Liver (tissue), 9 donors: Measurements from ENCODE around the gene CADM2. TPM values are rescaled to one million over a fixed set of nuclear protein-coding genes. Genes with fewer than 3 reads are reported as not detected.

Source experiments
- DNase-seq: peaks from one replicate; pipeline ENCODE4 v3.0.0-alpha.2; 2017; ENCODE audit warnings: low spot score
- H3K27ac ChIP-seq, 2 donors: one replicate each; pipeline ENCODE4 v1.7.0; 2013; ENCODE audit warnings: inconsistent platforms in 2 of 2, low read length in 2 of 2, control low read depth in 1 of 2, low read depth in 1 of 2, mild to moderate bottlenecking in 1 of 2
- H3K27me3 ChIP-seq, 4 donors: one replicate each; pipeline versions ENCODE4 v1.6.1 to v1.7.0; 2013; ENCODE audit warnings: low read length in 3 of 4, inconsistent platforms in 1 of 4, mild to moderate bottlenecking in 1 of 4, moderate library complexity in 1 of 4; ENCODE audit not compliant: control insufficient read depth in 4 of 4, insufficient read depth in 4 of 4
- H3K36me3 ChIP-seq, 4 donors: one replicate each; pipeline versions ENCODE4 v1.6.1 to v1.7.0; 2013; ENCODE audit warnings: low read length in 3 of 4, mild to moderate bottlenecking in 3 of 4, low read depth in 1 of 4, moderate library complexity in 1 of 4; ENCODE audit not compliant: control insufficient read depth in 4 of 4, insufficient read depth in 3 of 4
- H3K4me1 ChIP-seq, 4 donors: one replicate each; pipeline versions ENCODE4 v1.6.1 to v1.7.0; 2013; ENCODE audit warnings: low read length in 3 of 4, mild to moderate bottlenecking in 3 of 4, moderate library complexity in 1 of 4; ENCODE audit not compliant: control insufficient read depth in 4 of 4, insufficient read depth in 4 of 4
- H3K4me3 ChIP-seq, 3 donors: one replicate each; pipeline versions ENCODE4 v1.6.1 to v1.7.0; 2013; ENCODE audit warnings: low read length in 3 of 3, control low read depth in 1 of 3, low read depth in 1 of 3, mild to moderate bottlenecking in 1 of 3
- H3K9ac ChIP-seq, 2 donors: one replicate each; pipeline ENCODE4 v1.7.0; 2013; ENCODE audit warnings: low read length in 2 of 2, mild to moderate bottlenecking in 2 of 2, moderate library complexity in 2 of 2, control low read depth in 1 of 2, low read depth in 1 of 2
- H3K9me3 ChIP-seq, 4 donors: one replicate each; pipeline versions ENCODE4 v1.6.1 to v1.7.0; 2013; ENCODE audit warnings: low read length in 3 of 4; ENCODE audit not compliant: control insufficient read depth in 4 of 4
- EGR1 ChIP-seq, 2 donors: IDR thresholded peaks; 2 replicates each; pipeline ENCODE4 v1.6.1; 2016 to 2018; ENCODE audit warnings: antibody characterized with exemption in 2 of 2, low read depth in 2 of 2
- FOXA1 ChIP-seq: IDR thresholded peaks from 2 replicates; pipeline ENCODE4 v1.6.1; 2016; ENCODE audit warnings: antibody characterized with exemption
- FOXA2 ChIP-seq: IDR thresholded peaks from 2 replicates; pipeline ENCODE4 v1.6.1; 2016; ENCODE audit warnings: antibody characterized with exemption
- GABPA ChIP-seq, 2 donors: IDR thresholded peaks in 1 of 2; conservative IDR thresholded peaks in 1 of 2; 2 replicates each; pipeline ENCODE4 v1.6.1; 2016; ENCODE audit warnings: antibody characterized with exemption in 2 of 2, mild to moderate bottlenecking in 1 of 2, moderate library complexity in 1 of 2
- HNF4A ChIP-seq, 2 donors: conservative IDR thresholded peaks; 2 replicates each; pipeline ENCODE4 v1.6.1; 2016; ENCODE audit warnings: antibody characterized with exemption in 2 of 2, mild to moderate bottlenecking in 2 of 2
- HNF4G ChIP-seq: IDR thresholded peaks from 2 replicates; pipeline ENCODE4 v1.6.1; 2016; ENCODE audit warnings: antibody characterized with exemption
- JUND ChIP-seq, 2 donors: IDR thresholded peaks; 2 replicates each; pipeline ENCODE4 v1.6.1; 2016; ENCODE audit warnings: antibody characterized with exemption in 2 of 2
- NR2F2 ChIP-seq: IDR thresholded peaks from 2 replicates; pipeline ENCODE4 v1.6.1; 2016; ENCODE audit warnings: antibody characterized with exemption
- RAD21 ChIP-seq, 2 donors: IDR thresholded peaks; 2 replicates each; pipeline ENCODE4 v1.6.1; 2016; ENCODE audit warnings: antibody characterized with exemption in 2 of 2, mild to moderate bottlenecking in 2 of 2
- RXRA ChIP-seq, 2 donors: IDR thresholded peaks; 2 replicates each; pipeline ENCODE4 v1.6.1; 2017 to 2018; ENCODE audit warnings: antibody characterized with exemption in 2 of 2, mild to moderate bottlenecking in 1 of 2
- SP1 ChIP-seq: IDR thresholded peaks from 2 replicates; pipeline ENCODE4 v1.6.1; 2018; ENCODE audit warnings: antibody characterized with exemption, mild to moderate bottlenecking
- TAF1 ChIP-seq: conservative IDR thresholded peaks from 2 replicates; pipeline ENCODE4 v1.6.1; 2016; ENCODE audit warnings: antibody characterized with exemption, mild to moderate bottlenecking
- YY1 ChIP-seq: IDR thresholded peaks from 2 replicates; pipeline ENCODE4 v1.6.1; 2016; ENCODE audit warnings: antibody characterized with exemption, mild to moderate bottlenecking
- WGBS: extraction: QIAGEN DNeasy Blood & Tissue Kit; methylation state at CpG from one replicate; pipeline ENCODE4 v1.1.7; 2013; 5-methylcytosine and 5-hydroxymethylcytosine counted together
- polyA plus RNA-seq, 2 donors: library from polyadenylated mRNA; stranded (reverse) in 1 of 2; unstranded in 1 of 2; fragments of 200-250 nt in 1 of 2; fragments of >200 nt in 1 of 2; fragmentation: Nextera tagmentation in 1 of 2; extraction: Ambion mirVana in 1 of 2; gene quantifications; one replicate each; pipeline versions ENCODE4 v1.2.1 to v1.2.3, GENCODE V29; 2013 to 2015
- total RNA-seq, 2 donors: library from RNA; depleted of rRNA; stranded (reverse); fragments of >200 nt; gene quantifications; one replicate each; pipeline ENCODE4 v1.2.3, GENCODE V29; 2014
- TF ChIP-seq, protein P1 (sequence below): IDR thresholded peaks from 2 replicates; pipeline ENCODE4 v1.6.1; 2016; ENCODE audit warnings: antibody characterized with exemption
- TF ChIP-seq, protein P2 (sequence below): IDR thresholded peaks from 2 replicates; pipeline ENCODE4 v1.6.1; 2016; ENCODE audit warnings: antibody characterized with exemption, mild to moderate bottlenecking
- TF ChIP-seq, protein P3 (sequence below): IDR thresholded peaks from 2 replicates; pipeline ENCODE4 v1.6.1; 2016; ENCODE audit warnings: antibody characterized with exemption
- TF ChIP-seq, protein P4 (sequence below): IDR thresholded peaks from 2 replicates; pipeline ENCODE4 v1.6.1; 2016; ENCODE audit warnings: antibody characterized with exemption
- TF ChIP-seq, protein P5 (sequence below): fragments of 150-350 bp; IDR thresholded peaks from 2 replicates; pipeline ENCODE4 v1.5.1; 2017; ENCODE audit warnings: improper control_type of control experiment, low read depth, low read length; ENCODE audit not compliant: missing input control
- donor health status: healthy.
- donor health status: healthy.
- donor health status: healthy.
- donor health status: healthy.
- donor health status: healthy.

CADM2 gene
- total and polyA plus RNA-seq, 4 donors, result 0.35 to 0.92 (median 0.51) TPM

DNA sequence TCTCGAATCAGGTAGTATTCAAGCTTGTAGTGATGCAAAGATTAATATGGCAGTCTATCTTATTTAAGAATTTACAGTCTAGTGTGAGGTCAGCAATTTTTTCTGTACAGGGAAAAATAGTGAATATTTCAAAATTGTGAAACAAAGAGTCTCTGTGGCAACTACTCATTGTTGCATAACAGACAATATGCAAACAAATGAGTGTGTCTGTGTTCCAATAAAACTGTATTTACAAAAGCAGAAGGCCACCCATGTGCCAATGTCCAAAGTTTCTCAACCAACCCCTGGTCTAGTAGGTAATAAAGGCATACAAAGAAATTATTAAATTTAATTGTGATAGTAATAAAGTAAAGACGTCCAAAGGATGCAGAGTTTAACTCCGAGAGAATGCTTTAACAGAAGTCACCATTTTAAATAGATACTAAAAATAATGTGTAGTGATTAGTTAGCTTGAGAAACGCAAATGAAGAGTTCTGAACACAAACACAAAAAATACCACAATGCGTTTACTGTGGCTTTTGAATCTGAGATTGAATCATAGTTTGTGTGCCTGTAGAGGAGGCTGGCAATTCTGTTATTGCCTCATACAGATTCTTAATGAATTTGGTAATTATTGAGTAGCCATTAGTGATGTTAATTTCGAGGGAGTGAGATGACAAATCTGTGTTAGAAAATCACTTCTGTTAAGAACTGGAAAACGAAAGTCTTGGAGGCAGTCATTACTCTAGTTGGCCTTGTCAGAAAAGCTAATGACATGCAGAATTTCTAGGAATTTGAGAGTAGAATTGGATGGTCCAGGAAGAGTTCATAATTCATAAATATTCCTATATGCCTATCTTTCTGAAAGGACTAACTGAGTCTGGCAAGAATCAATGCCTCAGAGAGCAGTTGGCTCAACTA is 48.7 kb downstream of the CADM2 start:
- 30% methylated on average over 7 of the region's 7 CpGs for WGBS
- H3K36me3 ChIP-seq, result no peaks in the 10 kb centered on the region
- TF ChIP-seq HNF4G (peak; percentile 45), RAD21 (IDR thresholded peaks at IDR 0.05) (peak in 1 of 2 donors; percentile 12), NR2F2 (no peak), TAF1 (no peak), JUND (IDR thresholded peaks at IDR 0.05) (peak; percentile 23 to 64), FOXA2 (peak; percentile 96), RXRA (IDR thresholded peaks at IDR 0.05) (peak; percentile 47 to 64), EGR1 (IDR thresholded peaks at IDR 0.05; ENCODE audit: low read depth in 2 of 2) (peak in 1 of 2 donors; percentile 32), FOXA1 (peak; percentile 90), GABPA (IDR thresholded peaks at IDR 0.05 in 1 of 2, conservative IDR thresholded peaks at IDR 0.05 in 1 of 2) (peak in 1 of 2 donors; percentile 18), HNF4A (conservative IDR thresholded peaks at IDR 0.05) (peak; percentile 91 to 94), SP1 (peak; percentile 76), YY1 (peak; percentile 51)
- TF ChIP-seq, protein P1, sequence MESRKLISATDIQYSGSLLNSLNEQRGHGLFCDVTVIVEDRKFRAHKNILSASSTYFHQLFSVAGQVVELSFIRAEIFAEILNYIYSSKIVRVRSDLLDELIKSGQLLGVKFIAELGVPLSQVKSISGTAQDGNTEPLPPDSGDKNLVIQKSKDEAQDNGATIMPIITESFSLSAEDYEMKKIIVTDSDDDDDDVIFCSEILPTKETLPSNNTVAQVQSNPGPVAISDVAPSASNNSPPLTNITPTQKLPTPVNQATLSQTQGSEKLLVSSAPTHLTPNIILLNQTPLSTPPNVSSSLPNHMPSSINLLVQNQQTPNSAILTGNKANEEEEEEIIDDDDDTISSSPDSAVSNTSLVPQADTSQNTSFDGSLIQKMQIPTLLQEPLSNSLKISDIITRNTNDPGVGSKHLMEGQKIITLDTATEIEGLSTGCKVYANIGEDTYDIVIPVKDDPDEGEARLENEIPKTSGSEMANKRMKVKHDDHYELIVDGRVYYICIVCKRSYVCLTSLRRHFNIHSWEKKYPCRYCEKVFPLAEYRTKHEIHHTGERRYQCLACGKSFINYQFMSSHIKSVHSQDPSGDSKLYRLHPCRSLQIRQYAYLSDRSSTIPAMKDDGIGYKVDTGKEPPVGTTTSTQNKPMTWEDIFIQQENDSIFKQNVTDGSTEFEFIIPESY, result peak; percentile 66
- TF ChIP-seq, protein P2, sequence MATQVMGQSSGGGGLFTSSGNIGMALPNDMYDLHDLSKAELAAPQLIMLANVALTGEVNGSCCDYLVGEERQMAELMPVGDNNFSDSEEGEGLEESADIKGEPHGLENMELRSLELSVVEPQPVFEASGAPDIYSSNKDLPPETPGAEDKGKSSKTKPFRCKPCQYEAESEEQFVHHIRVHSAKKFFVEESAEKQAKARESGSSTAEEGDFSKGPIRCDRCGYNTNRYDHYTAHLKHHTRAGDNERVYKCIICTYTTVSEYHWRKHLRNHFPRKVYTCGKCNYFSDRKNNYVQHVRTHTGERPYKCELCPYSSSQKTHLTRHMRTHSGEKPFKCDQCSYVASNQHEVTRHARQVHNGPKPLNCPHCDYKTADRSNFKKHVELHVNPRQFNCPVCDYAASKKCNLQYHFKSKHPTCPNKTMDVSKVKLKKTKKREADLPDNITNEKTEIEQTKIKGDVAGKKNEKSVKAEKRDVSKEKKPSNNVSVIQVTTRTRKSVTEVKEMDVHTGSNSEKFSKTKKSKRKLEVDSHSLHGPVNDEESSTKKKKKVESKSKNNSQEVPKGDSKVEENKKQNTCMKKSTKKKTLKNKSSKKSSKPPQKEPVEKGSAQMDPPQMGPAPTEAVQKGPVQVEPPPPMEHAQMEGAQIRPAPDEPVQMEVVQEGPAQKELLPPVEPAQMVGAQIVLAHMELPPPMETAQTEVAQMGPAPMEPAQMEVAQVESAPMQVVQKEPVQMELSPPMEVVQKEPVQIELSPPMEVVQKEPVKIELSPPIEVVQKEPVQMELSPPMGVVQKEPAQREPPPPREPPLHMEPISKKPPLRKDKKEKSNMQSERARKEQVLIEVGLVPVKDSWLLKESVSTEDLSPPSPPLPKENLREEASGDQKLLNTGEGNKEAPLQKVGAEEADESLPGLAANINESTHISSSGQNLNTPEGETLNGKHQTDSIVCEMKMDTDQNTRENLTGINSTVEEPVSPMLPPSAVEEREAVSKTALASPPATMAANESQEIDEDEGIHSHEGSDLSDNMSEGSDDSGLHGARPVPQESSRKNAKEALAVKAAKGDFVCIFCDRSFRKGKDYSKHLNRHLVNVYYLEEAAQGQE, result peak; percentile 62
- TF ChIP-seq, protein P3, sequence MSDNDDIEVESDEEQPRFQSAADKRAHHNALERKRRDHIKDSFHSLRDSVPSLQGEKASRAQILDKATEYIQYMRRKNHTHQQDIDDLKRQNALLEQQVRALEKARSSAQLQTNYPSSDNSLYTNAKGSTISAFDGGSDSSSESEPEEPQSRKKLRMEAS, result peak; percentile 76
- TF ChIP-seq, protein P4, sequence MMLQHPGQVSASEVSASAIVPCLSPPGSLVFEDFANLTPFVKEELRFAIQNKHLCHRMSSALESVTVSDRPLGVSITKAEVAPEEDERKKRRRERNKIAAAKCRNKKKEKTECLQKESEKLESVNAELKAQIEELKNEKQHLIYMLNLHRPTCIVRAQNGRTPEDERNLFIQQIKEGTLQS, result peak; percentile 53
- TF ChIP-seq, protein P5, sequence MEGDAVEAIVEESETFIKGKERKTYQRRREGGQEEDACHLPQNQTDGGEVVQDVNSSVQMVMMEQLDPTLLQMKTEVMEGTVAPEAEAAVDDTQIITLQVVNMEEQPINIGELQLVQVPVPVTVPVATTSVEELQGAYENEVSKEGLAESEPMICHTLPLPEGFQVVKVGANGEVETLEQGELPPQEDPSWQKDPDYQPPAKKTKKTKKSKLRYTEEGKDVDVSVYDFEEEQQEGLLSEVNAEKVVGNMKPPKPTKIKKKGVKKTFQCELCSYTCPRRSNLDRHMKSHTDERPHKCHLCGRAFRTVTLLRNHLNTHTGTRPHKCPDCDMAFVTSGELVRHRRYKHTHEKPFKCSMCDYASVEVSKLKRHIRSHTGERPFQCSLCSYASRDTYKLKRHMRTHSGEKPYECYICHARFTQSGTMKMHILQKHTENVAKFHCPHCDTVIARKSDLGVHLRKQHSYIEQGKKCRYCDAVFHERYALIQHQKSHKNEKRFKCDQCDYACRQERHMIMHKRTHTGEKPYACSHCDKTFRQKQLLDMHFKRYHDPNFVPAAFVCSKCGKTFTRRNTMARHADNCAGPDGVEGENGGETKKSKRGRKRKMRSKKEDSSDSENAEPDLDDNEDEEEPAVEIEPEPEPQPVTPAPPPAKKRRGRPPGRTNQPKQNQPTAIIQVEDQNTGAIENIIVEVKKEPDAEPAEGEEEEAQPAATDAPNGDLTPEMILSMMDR, result no peak
- peak overlapping the region; percentile 55 to 83 for H3K27ac ChIP-seq
- H3K9me3 ChIP-seq, result no peaks in the 10 kb centered on the region
- H3K27me3 ChIP-seq, result no peaks in the 10 kb centered on the region
- no peak overlapping the region for H3K9ac ChIP-seq
- DNase-seq, result no peak
- H3K4me3 ChIP-seq, result peak overlapping the region in 2 of 3 donors; percentile 26 to 31
- H3K4me1 ChIP-seq, result peaks cover 0 to 18% (median 7%) of the 10 kb centered on the region in 4 donors
